HepG2 (cell line): ENCODE results near the gene NT5C3B. TPM values are rescaled to one million over a fixed set of nuclear protein-coding genes. Genes with fewer than 3 reads are reported as not detected.

Experiments used
- ATM ChIP-seq: fragments of 450-650 bp; IDR thresholded peaks from 2 replicates; pipeline ENCODE4 v1.7.1; 2017; ENCODE audit warnings: mild to moderate bottlenecking, borderline replicate concordance
- KLF12 ChIP-seq: sonication (generic); formaldehyde crosslinking; IDR thresholded peaks from 2 replicates; pipeline ENCODE4 v1.4.0; 2020; ENCODE audit warnings: missing genetic modification reagents, borderline replicate concordance
- LCORL ChIP-seq, 2 experiments: fragments of 450-650 bp in 1 of 2; sonication (generic) in 1 of 2; formaldehyde crosslinking in 1 of 2; IDR thresholded peaks; 2 replicates each; pipeline versions ENCODE4 v1.5.0 to v1.6.1; 2017 to 2020; ENCODE audit warnings: antibody characterized with exemption in 1 of 2, missing genetic modification reagents in 1 of 2
- PCBP1 ChIP-seq: fragments of 200-400 bp; formaldehyde crosslinking; IDR thresholded peaks from 2 replicates; pipeline ENCODE4 v1.6.1; 2017; ENCODE audit warnings: mild to moderate bottlenecking, low read depth, low read length, borderline replicate concordance
- RXRB ChIP-seq: IDR thresholded peaks from 2 replicates; pipeline ENCODE4 v1.6.1; 2016; ENCODE audit warnings: borderline replicate concordance, missing genetic modification reagents, missing compliant biosample characterization
- SMAD9 ChIP-seq: sonication (generic); formaldehyde crosslinking; IDR thresholded peaks from 2 replicates; pipeline ENCODE4 v1.5.1; 2020; ENCODE audit warnings: mild to moderate bottlenecking, missing genetic modification reagents
- ZBTB21 ChIP-seq: sonication (generic); formaldehyde crosslinking; IDR thresholded peaks from 2 replicates; pipeline ENCODE4 v1.4.0; 2020; ENCODE audit warnings: missing genetic modification reagents
- ZNF430 ChIP-seq: sonication (generic); formaldehyde crosslinking; IDR thresholded peaks from 2 replicates; pipeline ENCODE4 v1.9.0; 2021; ENCODE audit warnings: mild to moderate bottlenecking, missing genetic modification reagents
- ZNF503 ChIP-seq: sonication (generic); formaldehyde crosslinking; IDR thresholded peaks from 2 replicates; pipeline ENCODE4 v1.4.0; 2020; ENCODE audit warnings: missing genetic modification reagents
- ZNF510 ChIP-seq: sonication (generic); formaldehyde crosslinking; IDR thresholded peaks from 2 replicates; pipeline ENCODE4 v1.4.0; 2020; ENCODE audit warnings: low read depth, mild to moderate bottlenecking, missing genetic modification reagents
- ZNF598 ChIP-seq: sonication (generic); formaldehyde crosslinking; IDR thresholded peaks from 2 replicates; pipeline ENCODE4 v1.5.1; 2020; ENCODE audit warnings: mild to moderate bottlenecking, missing genetic modification reagents, borderline replicate concordance
- ZNF687 ChIP-seq: sonication (generic); formaldehyde crosslinking; IDR thresholded peaks from 2 replicates; pipeline ENCODE4 v1.5.1; 2020; ENCODE audit warnings: mild to moderate bottlenecking, missing genetic modification reagents, moderate library complexity
- ZNF770 ChIP-seq: sonication (generic); formaldehyde crosslinking; IDR thresholded peaks from 2 replicates; pipeline ENCODE4 v1.5.0; 2020; ENCODE audit warnings: mild to moderate bottlenecking, missing genetic modification reagents
- ZNF891 ChIP-seq: sonication (generic); formaldehyde crosslinking; IDR thresholded peaks from 2 replicates; pipeline ENCODE4 v1.5.0; 2020; ENCODE audit warnings: mild to moderate bottlenecking, missing genetic modification reagents
- polyA plus RNA-seq, 8 experiments: library from polyadenylated mRNA; depleted of rRNA in 3 of 8; stranded (reverse) in 7 of 8; unstranded in 1 of 8; fragments of >200 nt; fragmentation: Illumina TruSeq in 4 of 8; extraction: Trizol in 4 of 8; gene quantifications; 2 replicates each; pipeline versions ENCODE4 v1.2.1 to v1.2.3, GENCODE V29; 2011 to 2016; ENCODE audit warnings: low read depth in 4 of 8, missing spikeins in 1 of 8, mixed read lengths in 1 of 8; ENCODE audit not compliant: insufficient read depth in 1 of 8
- total RNA-seq, 5 experiments: library from RNA; depleted of rRNA; stranded (reverse); fragments of >200 nt; fragmentation: Illumina TruSeq; extraction: Trizol; gene quantifications; 2 replicates each; pipeline ENCODE4 v1.2.3, GENCODE V29; 2016; ENCODE audit warnings: low read depth in 1 of 5
- TF ChIP-seq, protein P1 (sequence below): sonication (generic); formaldehyde crosslinking; conservative IDR thresholded peaks from 2 replicates; pipeline ENCODE4 v1.8.1; 2023; ENCODE audit warnings: missing genetic modification reagents
- TF ChIP-seq, protein P2 (sequence below): sonication (generic); formaldehyde crosslinking; IDR thresholded peaks from 2 replicates; pipeline ENCODE4 v1.4.0; 2020; ENCODE audit warnings: missing genetic modification reagents

NT5C3B gene
- total and polyA plus RNA-seq, 2 of the 13 experiments (the other 11 are each of a cell fraction or from before 2014, with no cell fraction given) = 104 to 126 TPM

- TF ChIP-seq ZNF430 (0 out of 2 replicates have a peak, but pooled peaks have one; percentile 22), SMAD9 (no peak), ATM (no peak), KLF12 (CRISPR knock-in tag) (0 out of 2 replicates have a peak, but pooled peaks have one; percentile 48), ZNF503 (0 out of 2 replicates have a peak, but pooled peaks have one; percentile 32), LCORL (IDR thresholded peaks at IDR 0.05) (no peak), LCORL (CRISPR knock-in tag; IDR thresholded peaks at IDR 0.05) (peak; percentile 26; the same call in 1 of the 2 replicates), ZNF510 (CRISPR knock-in tag) (0 out of 2 replicates have a peak, but pooled peaks have one; percentile 11), ZNF770 (CRISPR knock-in tag) (no peak), ZBTB21 (0 out of 2 replicates have a peak, but pooled peaks have one; percentile 19), ZNF891 (CRISPR knock-in tag) (0 out of 2 replicates have a peak, but pooled peaks have one; percentile 23), PCBP1 (no peak), RXRB (CRISPR knock-in tag) (0 out of 2 replicates have a peak, but pooled peaks have one; percentile 10), ZNF598 (CRISPR knock-in tag) (0 out of 2 replicates have a peak, but pooled peaks have one; percentile 13), ZNF687 (CRISPR knock-in tag) (peak; percentile 62)
- TF ChIP-seq, protein P1, sequence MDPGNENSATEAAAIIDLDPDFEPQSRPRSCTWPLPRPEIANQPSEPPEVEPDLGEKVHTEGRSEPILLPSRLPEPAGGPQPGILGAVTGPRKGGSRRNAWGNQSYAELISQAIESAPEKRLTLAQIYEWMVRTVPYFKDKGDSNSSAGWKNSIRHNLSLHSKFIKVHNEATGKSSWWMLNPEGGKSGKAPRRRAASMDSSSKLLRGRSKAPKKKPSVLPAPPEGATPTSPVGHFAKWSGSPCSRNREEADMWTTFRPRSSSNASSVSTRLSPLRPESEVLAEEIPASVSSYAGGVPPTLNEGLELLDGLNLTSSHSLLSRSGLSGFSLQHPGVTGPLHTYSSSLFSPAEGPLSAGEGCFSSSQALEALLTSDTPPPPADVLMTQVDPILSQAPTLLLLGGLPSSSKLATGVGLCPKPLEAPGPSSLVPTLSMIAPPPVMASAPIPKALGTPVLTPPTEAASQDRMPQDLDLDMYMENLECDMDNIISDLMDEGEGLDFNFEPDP (CRISPR knock-in tag) = 0 out of 2 replicates have a peak, but pooled peaks have one; percentile 15
- TF ChIP-seq, protein P2, sequence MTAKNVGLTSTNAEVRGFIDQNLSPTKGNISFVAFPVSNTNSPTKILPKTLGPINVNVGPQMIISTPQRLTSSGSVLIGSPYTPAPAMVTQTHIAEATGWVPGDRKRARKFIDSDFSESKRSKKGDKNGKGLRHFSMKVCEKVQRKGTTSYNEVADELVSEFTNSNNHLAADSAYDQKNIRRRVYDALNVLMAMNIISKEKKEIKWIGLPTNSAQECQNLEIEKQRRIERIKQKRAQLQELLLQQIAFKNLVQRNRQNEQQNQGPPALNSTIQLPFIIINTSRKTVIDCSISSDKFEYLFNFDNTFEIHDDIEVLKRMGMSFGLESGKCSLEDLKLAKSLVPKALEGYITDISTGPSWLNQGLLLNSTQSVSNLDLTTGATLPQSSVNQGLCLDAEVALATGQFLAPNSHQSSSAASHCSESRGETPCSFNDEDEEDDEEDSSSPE (CRISPR knock-in tag) = 0 out of 2 replicates have a peak, but pooled peaks have one; percentile 15
Measured at GRCh38 chr17:41813699-41814124, 22.3 kb downstream of the NT5C3B start (continued).
